Aorta (tissue), 5 donors: ENCODE data around the gene TTPAL. TPM values are rescaled to one million over a fixed set of nuclear protein-coding genes. Genes with fewer than 3 reads are reported as not detected.

Experiments
- ATAC-seq: fragments of 200-7000 bp; cut with Tn5 transposase; one replicate; pipeline ENCODE4 v1.9.1; 2022; ENCODE audit warnings: moderate library complexity; ENCODE audit not compliant: low FRiP score
- DNase-seq, 2 donors: peaks; one replicate each; pipeline ENCODE4 v3.0.0-alpha.2; 2020
- H3K27ac ChIP-seq, 2 donors: one replicate each; pipeline ENCODE4 v1.5.1; 2013; ENCODE audit warnings: low read length in 2 of 2, mild to moderate bottlenecking in 2 of 2, moderate library complexity in 2 of 2, control low read depth in 1 of 2, inconsistent platforms in 1 of 2, low read depth in 1 of 2
- H3K27me3 ChIP-seq, 2 donors: one replicate each; pipeline ENCODE4 v1.6.1; 2013; ENCODE audit warnings: control low read depth in 1 of 2, low read length in 1 of 2, mild to moderate bottlenecking in 1 of 2, moderate library complexity in 1 of 2; ENCODE audit not compliant: insufficient read depth in 2 of 2, control insufficient read depth in 1 of 2
- H3K36me3 ChIP-seq, 2 donors: one replicate each; pipeline ENCODE4 v1.6.1; 2013; ENCODE audit warnings: control low read depth in 1 of 2, low read length in 1 of 2, mild to moderate bottlenecking in 1 of 2; ENCODE audit not compliant: insufficient read depth in 2 of 2, control insufficient read depth in 1 of 2
- H3K4me1 ChIP-seq, 2 donors: one replicate each; pipeline ENCODE4 v1.6.1; 2013; ENCODE audit warnings: low read length in 2 of 2, control low read depth in 1 of 2, mild to moderate bottlenecking in 1 of 2, moderate library complexity in 1 of 2; ENCODE audit not compliant: insufficient read depth in 2 of 2, control insufficient read depth in 1 of 2
- H3K4me3 ChIP-seq, 2 donors: one replicate each; pipeline ENCODE4 v1.5.1; 2013; ENCODE audit warnings: low read length in 2 of 2, control low read depth in 1 of 2, mild to moderate bottlenecking in 1 of 2
- H3K9me3 ChIP-seq: one replicate; pipeline ENCODE4 v1.6.1; 2013; ENCODE audit warnings: mild to moderate bottlenecking, low read length; ENCODE audit not compliant: control insufficient read depth
- WGBS, 2 donors: extraction: QIAGEN DNeasy Blood & Tissue Kit; methylation state at CpG; one replicate each; pipeline ENCODE4 v1.1.7; 2013; 5-methylcytosine and 5-hydroxymethylcytosine counted together
- intact Hi-C, 2 donors: fragments of 100-400 bp; cut with DNase I; formaldehyde crosslinking; loops; one replicate each; pipeline versions ENCODE4 v1.14.2 to v1.15.0; 2022
- polyA plus RNA-seq, 2 donors: library from polyadenylated mRNA; stranded (reverse); fragments of 200-250 nt; gene quantifications; one replicate each; pipeline ENCODE4 v1.2.3, GENCODE V29; 2013
- total RNA-seq, 2 donors: library from RNA; stranded (reverse); fragmentation: NEBNext Ultra II Directional; extraction: Animal tissue kit (Norgen Biotek cat#: 25700); gene quantifications; one replicate each; pipeline ENCODE4 v1.2.1, GENCODE V29; 2021
- donor health status: healthy with polysubstance abuse.
- donor health status: Bipolar disorder and iron deficiency.
- donor health status: DM: no; HTN: no; CAD: no.
- donor health status: DM: no; HTN: no; CAD: no.
- donor health status: DM: yes; HTN: yes; CAD: no.

The TTPAL gene
- total and polyA plus RNA-seq, 4 donors = 1.8 to 11.8 (median 5.9) TPM

- Histone ChIP-seq H3K4me3 (no peak overlapping the region), H3K27me3 (no peaks in the 10 kb centered on the region), H3K9me3 (no peaks in the 10 kb centered on the region), H3K27ac (no peak overlapping the region), H3K36me3 (no peaks in the 10 kb centered on the region), H3K4me1 (peaks cover 0 to 3% of the 10 kb centered on the region in 2 donors)
- intact Hi-C loops = loop anchor here (5.0 to 10.0 kb wide), 4 partner anchors 46 to 211 kb away; partner anchors contain the start of gene TTPAL (in 1 of the 2)
- DNase-seq = no peak
- WGBS, 2 donors = 41 to 47% methylated on average over 4 of the region's 4 CpGs
- no peak for ATAC-seq
Measured at GRCh38 chr20:44523746-44524145, 48.1 kb downstream of the TTPAL start.

DNA sequence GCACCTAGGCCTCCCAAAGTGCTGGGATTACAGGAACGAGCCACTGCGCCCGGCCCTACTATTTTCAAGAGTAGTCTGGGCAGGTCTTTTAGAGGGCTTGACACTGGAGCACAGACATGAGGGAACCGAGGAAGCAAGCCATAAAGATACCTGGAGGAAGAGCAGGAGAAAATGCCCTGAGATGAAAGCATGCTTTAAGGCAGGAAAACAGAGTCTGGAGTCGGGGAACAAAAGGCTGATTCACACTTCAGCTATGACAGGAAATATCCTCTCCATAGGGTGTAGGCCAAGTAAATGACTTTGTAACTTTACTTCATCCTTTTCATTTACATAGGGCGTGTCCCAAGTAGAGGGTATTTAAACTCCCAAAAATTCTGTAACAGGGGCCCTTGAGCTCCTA lies 50.5 kb downstream of the TTPAL start:
- H3K27ac ChIP-seq = no peak overlapping the region
- no peak for ATAC-seq
- H3K9me3 ChIP-seq = no peaks in the 10 kb centered on the region
- H3K36me3 ChIP-seq = no peaks in the 10 kb centered on the region
- H3K4me3 ChIP-seq = no peak overlapping the region
- no peaks in the 10 kb centered on the region for H3K27me3 ChIP-seq
- intact Hi-C loops = loop anchor here in 1 of 2 donors (10.0 kb wide), 1 partner anchor 209 kb away; no protein-coding TSS in a partner anchor
- WGBS, 2 donors = 78 to 80% methylated on average over 6 of the region's 6 CpGs
- H3K4me1 ChIP-seq = no peaks in the 10 kb centered on the region
- DNase-seq = no peak

- Histone ChIP-seq H3K4me3 (no peak overlapping the region), H3K9me3 (no peaks in the 10 kb centered on the region), H3K27ac (no peak overlapping the region), H3K27me3 (no peaks in the 10 kb centered on the region), H3K36me3 (no peaks in the 10 kb centered on the region), H3K4me1 (no peaks in the 10 kb centered on the region)
- ATAC-seq = no peak
- intact Hi-C loops = loop anchor here in 1 of 2 donors (10.0 kb wide), 1 partner anchor 207 kb away; no protein-coding TSS in a partner anchor
- WGBS, 2 donors = 60 to 69% methylated on average over 4 of the region's 4 CpGs
- DNase-seq = no peak
Measured at GRCh38 chr20:44527716-44528199, 52.1 kb downstream of the TTPAL start.

DNA sequence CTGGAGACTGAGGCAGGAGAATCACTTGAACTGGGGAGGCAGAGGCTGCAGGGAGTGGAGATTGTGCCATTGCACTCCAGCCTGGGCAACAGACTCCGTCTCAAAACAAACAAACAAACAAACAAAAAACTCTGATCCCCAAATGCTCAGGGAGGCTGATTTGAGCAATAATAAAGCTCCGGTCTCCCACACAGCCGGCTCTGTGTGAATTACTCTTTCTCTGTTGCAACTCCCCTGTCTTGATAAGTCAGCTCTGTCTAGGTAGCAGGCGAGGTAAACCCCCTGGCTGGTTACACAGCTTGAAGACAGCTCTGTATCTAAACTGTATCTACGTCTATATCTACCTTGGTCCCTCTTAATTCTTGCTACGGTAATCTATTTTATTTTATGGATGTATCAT lies 52.6 kb downstream of the TTPAL start:
- H3K36me3 ChIP-seq = no peaks in the 10 kb centered on the region

GRCh38 chr20:44532259-44532980 lies 56.7 kb downstream of the TTPAL start:
- Histone ChIP-seq H3K4me3 (peak overlapping the region; percentile 83 to 87), H3K27ac (peak overlapping the region in 1 of 2 donors; percentile 45), H3K9me3 (no peaks in the 10 kb centered on the region), H3K27me3 (no peaks in the 10 kb centered on the region), H3K4me1 (no peaks in the 10 kb centered on the region), H3K36me3 (no peaks in the 10 kb centered on the region)
- 3 to 4% methylated on average over 11 of the region's 11 CpGs for WGBS, 2 donors
- no peak for ATAC-seq
- no peak for DNase-seq
- intact Hi-C loops = loop anchor here (5.0 kb wide), 1 partner anchor 80 kb away; no protein-coding TSS in a partner anchor

More for the DNA sequence above, 52.6 kb downstream of the TTPAL start:
- WGBS, 2 donors = 69 to 74% methylated on average over 6 of the region's 6 CpGs
- intact Hi-C loops = loop anchor here in 1 of 2 donors (10.0 kb wide), 1 partner anchor 206 kb away; no protein-coding TSS in a partner anchor
- no peaks in the 10 kb centered on the region for H3K27me3 ChIP-seq
- no peaks in the 10 kb centered on the region for H3K9me3 ChIP-seq
- no peak overlapping the region for H3K4me3 ChIP-seq
- H3K4me1 ChIP-seq = no peaks in the 10 kb centered on the region
- no peak overlapping the region for H3K27ac ChIP-seq
- ATAC-seq = no peak
- DNase-seq = no peak

DNA sequence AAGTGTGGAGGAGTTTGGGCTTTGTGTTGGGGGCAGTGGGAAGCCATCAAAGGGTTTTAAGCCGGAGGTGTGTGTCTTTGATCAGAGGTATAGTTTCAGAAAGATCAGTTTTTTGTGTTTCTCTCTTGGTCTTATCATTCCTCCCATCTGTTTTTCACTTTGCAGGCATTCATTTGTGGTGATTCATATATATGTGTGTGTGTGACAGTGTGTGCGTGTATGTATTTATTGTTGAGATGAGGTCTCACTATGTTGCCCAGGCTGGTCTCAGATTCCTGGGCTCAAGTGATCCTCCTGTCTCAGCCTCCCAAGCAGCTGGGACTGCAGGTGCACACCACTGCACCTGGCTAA lies 57.3 kb downstream of the TTPAL start:
- Histone ChIP-seq H3K36me3 (no peaks in the 10 kb centered on the region), H3K27ac (no peak overlapping the region), H3K4me1 (no peaks in the 10 kb centered on the region), H3K9me3 (no peaks in the 10 kb centered on the region), H3K4me3 (no peak overlapping the region), H3K27me3 (no peaks in the 10 kb centered on the region)
- WGBS, 2 donors = 86 to 93% methylated on average over 2 of the region's 2 CpGs
- intact Hi-C loops = loop anchor here (5.0 kb wide), 1 partner anchor 79 kb away; no protein-coding TSS in a partner anchor
- no peak for DNase-seq
- no peak for ATAC-seq

DNA sequence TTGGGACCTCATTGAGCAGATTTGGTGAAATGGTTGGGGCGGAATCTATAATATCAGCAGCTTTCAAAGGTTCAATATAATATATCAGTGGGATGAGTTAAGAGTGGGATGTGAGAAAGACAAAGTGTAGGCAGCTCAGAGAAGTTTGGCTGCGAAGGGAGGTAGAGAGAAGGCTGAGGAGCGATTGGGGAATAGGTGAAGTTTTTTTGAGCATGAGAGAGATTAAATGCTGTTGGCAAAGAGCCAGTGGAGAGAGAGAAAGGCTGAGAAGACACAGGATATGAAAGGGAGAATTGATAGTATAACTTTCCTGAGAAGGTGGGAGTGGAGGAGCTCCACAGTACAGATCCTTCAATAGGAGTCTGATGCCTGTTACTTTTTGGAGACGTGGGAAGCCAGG lies 58.3 kb downstream of the TTPAL start:
- H3K4me1 ChIP-seq = no peaks in the 10 kb centered on the region
- no peak overlapping the region for H3K27ac ChIP-seq
- DNase-seq (no peak), ATAC-seq (no peak)
- intact Hi-C loops = loop anchor here (5.0 kb wide), 1 partner anchor 78 kb away; no protein-coding TSS in a partner anchor
- H3K27me3 ChIP-seq = no peaks in the 10 kb centered on the region
- 84 to 87% methylated on average over 4 of the region's 4 CpGs for WGBS, 2 donors
- no peaks in the 10 kb centered on the region for H3K36me3 ChIP-seq
- no peaks in the 10 kb centered on the region for H3K9me3 ChIP-seq
- no peak overlapping the region for H3K4me3 ChIP-seq

DNA sequence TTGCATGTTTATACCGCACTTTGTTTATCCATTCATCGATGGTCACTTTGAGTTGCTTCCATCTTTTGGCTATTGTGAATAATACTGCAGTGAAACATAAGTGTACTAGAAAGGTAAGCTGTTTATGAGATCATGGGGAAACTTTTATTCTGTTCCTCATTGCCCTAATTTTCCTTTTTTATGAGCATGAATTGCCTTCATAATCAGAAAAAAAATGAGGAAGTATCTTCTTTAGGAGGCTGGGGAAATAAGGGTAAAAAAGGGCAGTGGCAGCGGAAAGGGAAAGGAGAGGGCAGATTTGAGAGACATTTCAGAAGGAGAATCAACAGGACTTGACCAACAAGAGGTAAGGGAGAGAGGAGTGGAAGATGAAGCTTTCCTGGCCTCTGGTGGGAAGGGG lies 60.5 kb downstream of the TTPAL start:
- no peaks in the 10 kb centered on the region for H3K27me3 ChIP-seq
- H3K27ac ChIP-seq = no peak overlapping the region
- WGBS, 2 donors = 93 to 95% methylated on average over 3 of the region's 3 CpGs
- intact Hi-C loops = no loop called here
- H3K4me3 ChIP-seq = no peak overlapping the region
- no peak for DNase-seq
- no peaks in the 10 kb centered on the region for H3K4me1 ChIP-seq
- H3K36me3 ChIP-seq = no peaks in the 10 kb centered on the region
- H3K9me3 ChIP-seq = no peaks in the 10 kb centered on the region
- ATAC-seq = no peak

GRCh38 chr20:44537993-44538392 lies 62.3 kb downstream of the TTPAL start:
- no peaks in the 10 kb centered on the region for H3K36me3 ChIP-seq
- intact Hi-C loops = no loop called here
- no peak overlapping the region for H3K27ac ChIP-seq
- H3K27me3 ChIP-seq = no peaks in the 10 kb centered on the region
- no peaks in the 10 kb centered on the region for H3K9me3 ChIP-seq
- DNase-seq (no peak), ATAC-seq (no peak)
- H3K4me3 ChIP-seq = no peak overlapping the region
- 42 to 53% methylated on average over 1 of the region's 1 CpG for WGBS, 2 donors
- no peaks in the 10 kb centered on the region for H3K4me1 ChIP-seq
